GM12878 (cell line): ENCODE results near the gene GFRA1. TPM values are rescaled to one million over a fixed set of nuclear protein-coding genes. Genes with fewer than 3 reads are reported as not detected.

Source experiments
- ATAC-seq: fragments of 200-7000 bp; cut with Tn5 transposase; 3 replicates; pipeline ENCODE4 v1.9.1; 2020; ENCODE audit warnings: mild to moderate bottlenecking, moderate library complexity
- BruUV-seq: library from RNA; stranded (reverse); fragments of 400-500 nt; replicated peaks from 2 replicates; lab custom pipeline; 2021; lab: Mats Ljungman, UMichigan
- CTCF ChIA-PET: fragments of 300-600 bp; sonication (Branson Sonifier 250); formaldehyde crosslinking; extraction: SDS; loops from one replicate; lab custom pipeline; 2021; ENCODE audit warnings: inconsistent platforms; lab: Yijun Ruan, JAX
- POLR2A ChIA-PET: fragments of 350-600 bp; formaldehyde crosslinking; extraction: SDS; loops from one replicate; lab custom pipeline; 2021; ENCODE audit warnings: inconsistent platforms; lab: Charles Lee
- RAD21 ChIA-PET: fragments of 300-600 bp; sonication (Branson Sonifier 250); formaldehyde crosslinking; loops from one replicate; lab custom pipeline; 2023; ENCODE audit warnings: antibody characterized with exemption; ENCODE audit not compliant: unreplicated experiment; lab: Charles Lee
- SMC1A ChIA-PET: fragments of 300-600 bp; sonication (Branson Sonifier 250); formaldehyde crosslinking; loops from one replicate; lab custom pipeline; 2023; ENCODE audit not compliant: unreplicated experiment, uncharacterized antibody; lab: Charles Lee
- DNase-seq: peaks from one replicate; pipeline ENCODE4 v3.0.0-alpha.2; 2011; ENCODE audit warnings: low read depth, low spot score
- FAIRE-seq: peaks from 3 replicates; lab custom pipeline; 2011; peaks lifted over from hg19 to GRCh38; lab: Jason Lieb, UNC
- H2AFZ ChIP-seq: 2 replicates; pipeline ENCODE4 v1.6.0; 2011; ENCODE audit warnings: low read depth, low read length, control low read depth; ENCODE audit not compliant: control insufficient read depth
- H3K27ac ChIP-seq: 2 replicates; pipeline ENCODE4 v1.5.1; 2011; ENCODE audit warnings: control low read depth; ENCODE audit not compliant: control insufficient read depth, insufficient read depth
- H3K27me3 ChIP-seq, 2 experiments: replicated peaks in 1 of 2; 2 replicates each; pipeline versions ENCODE4 v1.6.0 to v1.6.1; 2011; ENCODE audit warnings: low read length in 1 of 2; ENCODE audit not compliant: control insufficient read depth in 2 of 2, insufficient read depth in 2 of 2
- H3K36me3 ChIP-seq, 2 experiments: 2 replicates each; pipeline ENCODE4 v1.5.1; 2011; ENCODE audit warnings: low read length in 1 of 2; ENCODE audit not compliant: control insufficient read depth in 2 of 2, insufficient read depth in 2 of 2
- H3K4me1 ChIP-seq: 2 replicates; pipeline ENCODE4 v1.6.1; 2011; ENCODE audit warnings: mild to moderate bottlenecking, low read length, moderate library complexity, mixed read lengths; ENCODE audit not compliant: control insufficient read depth, insufficient read depth
- H3K4me2 ChIP-seq: 2 replicates; pipeline ENCODE4 v1.6.0; 2011; ENCODE audit warnings: control low read depth; ENCODE audit not compliant: control insufficient read depth, insufficient read depth
- H3K4me3 ChIP-seq: fragments of 200-600 bp; sonication (generic); 2 replicates; pipeline ENCODE4 v1.5.1; 2016
- H3K79me2 ChIP-seq: 2 replicates; pipeline ENCODE4 v1.6.0; 2011; ENCODE audit warnings: low read length; ENCODE audit not compliant: control insufficient read depth, insufficient read depth
- H3K9ac ChIP-seq: 2 replicates; pipeline ENCODE4 v1.8.0; 2011; ENCODE audit warnings: low read length, control low read depth, mixed read lengths; ENCODE audit not compliant: control insufficient read depth, insufficient read depth
- H3K9me3 ChIP-seq: replicated peaks from 3 replicates; pipeline ENCODE4 v1.5.1; 2011; ENCODE audit warnings: mild to moderate bottlenecking, low read length; ENCODE audit not compliant: control insufficient read depth, insufficient read depth
- H4K20me1 ChIP-seq: 2 replicates; pipeline ENCODE4 v1.6.0; 2011; ENCODE audit not compliant: control insufficient read depth, insufficient read depth
- HCFC1 ChIP-seq: fragments of 150-350 bp; IDR thresholded peaks from 2 replicates; pipeline ENCODE4 v1.6.1; 2014; ENCODE audit warnings: low read length
- HDAC6 ChIP-seq: fragments of 200-600 bp; sonication (generic); IDR thresholded peaks from one replicate; pipeline ENCODE4 v1.8.0; 2017; ENCODE audit warnings: antibody characterized with exemption; ENCODE audit not compliant: unreplicated experiment
- MYB ChIP-seq: fragments of 150-350 bp; IDR thresholded peaks from 2 replicates; pipeline ENCODE4 v1.6.1; 2014; ENCODE audit warnings: mild to moderate bottlenecking, low read depth, low read length, borderline replicate concordance
- PAX8 ChIP-seq: fragments of 450-650 bp; IDR thresholded peaks from 2 replicates; pipeline ENCODE4 v1.6.1; 2017; ENCODE audit warnings: mild to moderate bottlenecking, moderate library complexity
- RAD21 ChIP-seq: IDR thresholded peaks from 2 replicates; pipeline ENCODE4 v1.6.1; 2011; ENCODE audit warnings: mild to moderate bottlenecking, low read depth, low read length, moderate library complexity; ENCODE audit not compliant: insufficient read depth
- RB1 ChIP-seq: fragments of 450-650 bp; formaldehyde crosslinking; IDR thresholded peaks from 2 replicates; pipeline ENCODE4 v1.6.1; 2017; ENCODE audit warnings: mild to moderate bottlenecking, borderline replicate concordance
- RUNX3 ChIP-seq: IDR thresholded peaks from 2 replicates; pipeline ENCODE4 v1.6.1; 2012; ENCODE audit warnings: low read length, inconsistent platforms
- SREBF1 ChIP-seq: IDR thresholded peaks from 2 replicates; pipeline ENCODE4 v1.6.1; 2012; ENCODE audit warnings: mild to moderate bottlenecking, low read length
- WRNIP1 ChIP-seq: IDR thresholded peaks from 2 replicates; pipeline ENCODE4 v1.6.1; 2011; ENCODE audit warnings: low read depth, low read length, improper control_type of control experiment, borderline replicate concordance
- YBX1 ChIP-seq: fragments of 450-650 bp; IDR thresholded peaks from 2 replicates; pipeline ENCODE4 v1.6.1; 2016; ENCODE audit warnings: antibody characterized with exemption
- WGBS: methylation state at CpG from one replicate; pipeline ENCODE4 v1.1.6; 2016; ENCODE audit warnings: low lambda C conversion rate; ENCODE audit not compliant: insufficient replicate concordance, insufficient coverage; ENCODE audit errors: missing lambda C conversion rate; 5-methylcytosine and 5-hydroxymethylcytosine counted together
- in situ Hi-C: fragments of 300-500 bp; cut with MboI; formaldehyde crosslinking; loops from 9 replicates; pipeline ENCODE4 v1.14.3; 2018; ENCODE audit warnings: mixed read lengths
- intact Hi-C: fragments of 100-400 bp; cut with micrococcal nuclease; formaldehyde crosslinking; loops from one replicate; pipeline ENCODE4 v1.14.2; 2022; ENCODE audit not compliant: unreplicated experiment
- polyA plus RNA-seq, 11 experiments: library from polyadenylated mRNA; depleted of rRNA in 4 of 11; unstranded in 6 of 11; stranded (reverse) in 5 of 11; fragments of >200 nt; fragmentation: Nextera tagmentation in 4 of 11; fragmentation: Illumina TruSeq in 1 of 11; extraction: Ambion mirVana in 4 of 11; extraction: Trizol in 1 of 11; gene quantifications; 1 replicate in 1 of 11; 2 replicates in 10 of 11; pipeline versions ENCODE4 v1.2.1 to v1.2.3, GENCODE V29; 2011 to 2016; ENCODE audit warnings: inconsistent platforms in 2 of 11, missing spikeins in 2 of 11, low read depth in 1 of 11
- total RNA-seq, 4 experiments: library from RNA; depleted of rRNA in 3 of 4; stranded (reverse); fragments of >200 nt in 3 of 4; fragmentation: Illumina TruSeq in 1 of 4; extraction: Trizol in 1 of 4; gene quantifications; 2 replicates each; pipeline versions ENCODE4 v1.2.1 to v1.2.3, GENCODE V29; 2013 to 2021
- TF ChIP-seq, protein P1 (sequence below): IDR thresholded peaks from 2 replicates; pipeline ENCODE4 v1.6.1; 2012; ENCODE audit warnings: low read depth, low read length, improper control_type of control experiment
- TF ChIP-seq, protein P2 (sequence below): fragments of 150-350 bp; IDR thresholded peaks from 2 replicates; pipeline ENCODE4 v1.6.1; 2014; ENCODE audit warnings: mild to moderate bottlenecking, low read depth, low read length
- TF ChIP-seq, protein P3 (sequence below): IDR thresholded peaks from 2 replicates; pipeline ENCODE4 v1.6.1; 2011; ENCODE audit warnings: low read depth, low read length, improper control_type of control experiment, borderline replicate concordance
- TF ChIP-seq, protein P4 (sequence below): IDR thresholded peaks from 2 replicates; pipeline ENCODE4 v1.6.1; 2011; ENCODE audit warnings: low read depth, mild to moderate bottlenecking, low read length, moderate library complexity, borderline replicate concordance; ENCODE audit errors: extremely low read depth
- TF ChIP-seq, protein P5 (sequence below): IDR thresholded peaks from 2 replicates; pipeline ENCODE4 v1.6.1; 2012; ENCODE audit warnings: low read depth, low read length, improper control_type of control experiment
- TF ChIP-seq, protein P6 (sequence below): IDR thresholded peaks from 2 replicates; pipeline ENCODE4 v1.6.1; 2011; ENCODE audit warnings: borderline replicate concordance, low read depth, mild to moderate bottlenecking, moderate library complexity, mixed read lengths, low read length; ENCODE audit not compliant: insufficient read depth; ENCODE audit errors: extremely low read length

GFRA1 gene
- total and polyA plus RNA-seq, 10 of the 15 experiments (the other 5 are each of a cell fraction or from before 2014, with no cell fraction given) = 0.05 to 0.19 TPM; not detected in 8

DNA sequence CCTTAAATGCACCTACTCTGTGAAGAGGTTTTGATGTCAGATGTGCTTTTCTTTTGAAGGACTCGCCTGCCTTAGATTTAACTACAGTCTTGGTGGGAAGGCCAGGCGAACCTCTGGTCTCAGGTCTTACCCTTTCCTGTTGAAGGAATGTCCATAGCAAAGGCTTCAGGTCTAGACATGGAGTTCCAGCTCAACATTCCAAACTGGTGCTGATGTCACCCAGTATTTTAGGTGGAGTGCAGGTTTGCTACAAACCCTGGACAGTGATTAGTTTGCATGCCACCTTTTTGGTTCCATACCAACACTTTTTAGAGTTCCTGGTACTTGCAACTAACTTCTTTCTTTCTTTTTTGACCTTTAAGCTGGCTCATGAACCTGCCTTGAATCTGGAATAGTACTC lies 258.7 kb downstream of the GFRA1 start:
- H3K9me3 ChIP-seq = no peaks in the 10 kb centered on the region
- BruUV-seq = no TSS peak
- H3K36me3 ChIP-seq = no peaks in the 10 kb centered on the region
- H3K4me2 ChIP-seq = no peak overlapping the region
- FAIRE-seq = no peak
- H2AFZ ChIP-seq = no peak overlapping the region
- CTCF ChIA-PET = no interaction called here
- DNase-seq = no peak
- RAD21 ChIA-PET = no interaction called here
- H3K9ac ChIP-seq = no peak overlapping the region
- intact Hi-C loops (no loop called here), in situ Hi-C loops (no loop called here)
- no peaks in the 10 kb centered on the region for H3K4me1 ChIP-seq
- H3K27ac ChIP-seq = no peak overlapping the region
- no peak for ATAC-seq
- SMC1A ChIA-PET = interaction anchor here (2.3 kb wide), 1 partner anchor 10 kb away, joined by 5 read pairs; no protein-coding TSS in a partner anchor
- H3K79me2 ChIP-seq = no peaks in the 10 kb centered on the region
- H4K20me1 ChIP-seq = no peaks in the 10 kb centered on the region
- no peak overlapping the region for H3K4me3 ChIP-seq
- H3K27me3 ChIP-seq = no peaks in the 10 kb centered on the region
- WGBS = 8% methylated on average over 2 of the region's 2 CpGs
- POLR2A ChIA-PET = no interaction called here
- TF ChIP-seq RAD21 (no peak), WRNIP1 (no peak), RUNX3 (no peak), SREBF1 (no peak), HCFC1 (no peak), RB1 (no peak), PAX8 (no peak), HDAC6 (no peak), MYB (no peak), YBX1 (no peak)
- TF ChIP-seq, protein P1, sequence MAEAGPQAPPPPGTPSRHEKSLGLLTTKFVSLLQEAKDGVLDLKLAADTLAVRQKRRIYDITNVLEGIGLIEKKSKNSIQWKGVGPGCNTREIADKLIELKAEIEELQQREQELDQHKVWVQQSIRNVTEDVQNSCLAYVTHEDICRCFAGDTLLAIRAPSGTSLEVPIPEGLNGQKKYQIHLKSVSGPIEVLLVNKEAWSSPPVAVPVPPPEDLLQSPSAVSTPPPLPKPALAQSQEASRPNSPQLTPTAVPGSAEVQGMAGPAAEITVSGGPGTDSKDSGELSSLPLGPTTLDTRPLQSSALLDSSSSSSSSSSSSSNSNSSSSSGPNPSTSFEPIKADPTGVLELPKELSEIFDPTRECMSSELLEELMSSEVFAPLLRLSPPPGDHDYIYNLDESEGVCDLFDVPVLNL = no peak
- TF ChIP-seq, protein P2, sequence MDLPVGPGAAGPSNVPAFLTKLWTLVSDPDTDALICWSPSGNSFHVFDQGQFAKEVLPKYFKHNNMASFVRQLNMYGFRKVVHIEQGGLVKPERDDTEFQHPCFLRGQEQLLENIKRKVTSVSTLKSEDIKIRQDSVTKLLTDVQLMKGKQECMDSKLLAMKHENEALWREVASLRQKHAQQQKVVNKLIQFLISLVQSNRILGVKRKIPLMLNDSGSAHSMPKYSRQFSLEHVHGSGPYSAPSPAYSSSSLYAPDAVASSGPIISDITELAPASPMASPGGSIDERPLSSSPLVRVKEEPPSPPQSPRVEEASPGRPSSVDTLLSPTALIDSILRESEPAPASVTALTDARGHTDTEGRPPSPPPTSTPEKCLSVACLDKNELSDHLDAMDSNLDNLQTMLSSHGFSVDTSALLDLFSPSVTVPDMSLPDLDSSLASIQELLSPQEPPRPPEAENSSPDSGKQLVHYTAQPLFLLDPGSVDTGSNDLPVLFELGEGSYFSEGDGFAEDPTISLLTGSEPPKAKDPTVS = no peak
- TF ChIP-seq, protein P3, sequence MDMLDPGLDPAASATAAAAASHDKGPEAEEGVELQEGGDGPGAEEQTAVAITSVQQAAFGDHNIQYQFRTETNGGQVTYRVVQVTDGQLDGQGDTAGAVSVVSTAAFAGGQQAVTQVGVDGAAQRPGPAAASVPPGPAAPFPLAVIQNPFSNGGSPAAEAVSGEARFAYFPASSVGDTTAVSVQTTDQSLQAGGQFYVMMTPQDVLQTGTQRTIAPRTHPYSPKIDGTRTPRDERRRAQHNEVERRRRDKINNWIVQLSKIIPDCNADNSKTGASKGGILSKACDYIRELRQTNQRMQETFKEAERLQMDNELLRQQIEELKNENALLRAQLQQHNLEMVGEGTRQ = no peak
- TF ChIP-seq, protein P4, sequence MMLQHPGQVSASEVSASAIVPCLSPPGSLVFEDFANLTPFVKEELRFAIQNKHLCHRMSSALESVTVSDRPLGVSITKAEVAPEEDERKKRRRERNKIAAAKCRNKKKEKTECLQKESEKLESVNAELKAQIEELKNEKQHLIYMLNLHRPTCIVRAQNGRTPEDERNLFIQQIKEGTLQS = no peak
- TF ChIP-seq, protein P5, sequence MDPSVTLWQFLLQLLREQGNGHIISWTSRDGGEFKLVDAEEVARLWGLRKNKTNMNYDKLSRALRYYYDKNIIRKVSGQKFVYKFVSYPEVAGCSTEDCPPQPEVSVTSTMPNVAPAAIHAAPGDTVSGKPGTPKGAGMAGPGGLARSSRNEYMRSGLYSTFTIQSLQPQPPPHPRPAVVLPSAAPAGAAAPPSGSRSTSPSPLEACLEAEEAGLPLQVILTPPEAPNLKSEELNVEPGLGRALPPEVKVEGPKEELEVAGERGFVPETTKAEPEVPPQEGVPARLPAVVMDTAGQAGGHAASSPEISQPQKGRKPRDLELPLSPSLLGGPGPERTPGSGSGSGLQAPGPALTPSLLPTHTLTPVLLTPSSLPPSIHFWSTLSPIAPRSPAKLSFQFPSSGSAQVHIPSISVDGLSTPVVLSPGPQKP = no peak
- TF ChIP-seq, protein P6, sequence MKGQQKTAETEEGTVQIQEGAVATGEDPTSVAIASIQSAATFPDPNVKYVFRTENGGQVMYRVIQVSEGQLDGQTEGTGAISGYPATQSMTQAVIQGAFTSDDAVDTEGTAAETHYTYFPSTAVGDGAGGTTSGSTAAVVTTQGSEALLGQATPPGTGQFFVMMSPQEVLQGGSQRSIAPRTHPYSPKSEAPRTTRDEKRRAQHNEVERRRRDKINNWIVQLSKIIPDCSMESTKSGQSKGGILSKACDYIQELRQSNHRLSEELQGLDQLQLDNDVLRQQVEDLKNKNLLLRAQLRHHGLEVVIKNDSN = no peak
